NB4 (cell line): ENCODE results near the gene NPAP1.

Experiments used
- MYC ChIP-seq: IDR thresholded peaks from 2 replicates; pipeline ENCODE4 v1.6.1; 2011; ENCODE audit warnings: low read depth, low read length
- POLR2A ChIP-seq: IDR thresholded peaks from 2 replicates; pipeline ENCODE4 v1.6.1; 2011; ENCODE audit warnings: mild to moderate bottlenecking; ENCODE audit not compliant: insufficient read length; ENCODE audit errors: extremely low read depth
- TF ChIP-seq, protein P1 (sequence below): IDR thresholded peaks from one replicate; pipeline ENCODE4 v1.5.1; 2012; ENCODE audit warnings: low read depth, low read length

GRCh38 chr15:24627443-24627842, 48.1 kb upstream of the NPAP1 start:
- TF ChIP-seq, protein P1, sequence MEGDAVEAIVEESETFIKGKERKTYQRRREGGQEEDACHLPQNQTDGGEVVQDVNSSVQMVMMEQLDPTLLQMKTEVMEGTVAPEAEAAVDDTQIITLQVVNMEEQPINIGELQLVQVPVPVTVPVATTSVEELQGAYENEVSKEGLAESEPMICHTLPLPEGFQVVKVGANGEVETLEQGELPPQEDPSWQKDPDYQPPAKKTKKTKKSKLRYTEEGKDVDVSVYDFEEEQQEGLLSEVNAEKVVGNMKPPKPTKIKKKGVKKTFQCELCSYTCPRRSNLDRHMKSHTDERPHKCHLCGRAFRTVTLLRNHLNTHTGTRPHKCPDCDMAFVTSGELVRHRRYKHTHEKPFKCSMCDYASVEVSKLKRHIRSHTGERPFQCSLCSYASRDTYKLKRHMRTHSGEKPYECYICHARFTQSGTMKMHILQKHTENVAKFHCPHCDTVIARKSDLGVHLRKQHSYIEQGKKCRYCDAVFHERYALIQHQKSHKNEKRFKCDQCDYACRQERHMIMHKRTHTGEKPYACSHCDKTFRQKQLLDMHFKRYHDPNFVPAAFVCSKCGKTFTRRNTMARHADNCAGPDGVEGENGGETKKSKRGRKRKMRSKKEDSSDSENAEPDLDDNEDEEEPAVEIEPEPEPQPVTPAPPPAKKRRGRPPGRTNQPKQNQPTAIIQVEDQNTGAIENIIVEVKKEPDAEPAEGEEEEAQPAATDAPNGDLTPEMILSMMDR = no peak
- TF ChIP-seq POLR2A = no peak
- TF ChIP-seq MYC = no peak
